GM12878 (cell line): ENCODE results near the gene AHCYL2. TPM values are rescaled to one million over a fixed set of nuclear protein-coding genes. Genes with fewer than 3 reads are reported as not detected.
A peak's percentile ranks its signal among the peaks of the same experiment; 100 is the strongest.

Experiments used
- ATAC-seq: fragments of 200-7000 bp; cut with Tn5 transposase; 3 replicates; pipeline ENCODE4 v1.9.1; 2020; ENCODE audit warnings: mild to moderate bottlenecking, moderate library complexity
- BruUV-seq: library from RNA; stranded (reverse); fragments of 400-500 nt; replicated peaks from 2 replicates; lab custom pipeline; 2021; lab: Mats Ljungman, UMichigan
- CTCF ChIA-PET: fragments of 300-600 bp; sonication (Branson Sonifier 250); formaldehyde crosslinking; extraction: SDS; loops from one replicate; lab custom pipeline; 2021; ENCODE audit warnings: inconsistent platforms; lab: Yijun Ruan, JAX
- POLR2A ChIA-PET: fragments of 350-600 bp; formaldehyde crosslinking; extraction: SDS; loops from one replicate; lab custom pipeline; 2021; ENCODE audit warnings: inconsistent platforms; lab: Charles Lee
- RAD21 ChIA-PET: fragments of 300-600 bp; sonication (Branson Sonifier 250); formaldehyde crosslinking; loops from one replicate; lab custom pipeline; 2023; ENCODE audit warnings: antibody characterized with exemption; ENCODE audit not compliant: unreplicated experiment; lab: Charles Lee
- SMC1A ChIA-PET: fragments of 300-600 bp; sonication (Branson Sonifier 250); formaldehyde crosslinking; loops from one replicate; lab custom pipeline; 2023; ENCODE audit not compliant: unreplicated experiment, uncharacterized antibody; lab: Charles Lee
- DNase-seq: peaks from one replicate; pipeline ENCODE4 v3.0.0-alpha.2; 2011; ENCODE audit warnings: low read depth, low spot score
- FAIRE-seq: peaks from 3 replicates; lab custom pipeline; 2011; peaks lifted over from hg19 to GRCh38; lab: Jason Lieb, UNC
- H2AFZ ChIP-seq: 2 replicates; pipeline ENCODE4 v1.6.0; 2011; ENCODE audit warnings: low read depth, low read length, control low read depth; ENCODE audit not compliant: control insufficient read depth
- H3K27ac ChIP-seq: 2 replicates; pipeline ENCODE4 v1.5.1; 2011; ENCODE audit warnings: control low read depth; ENCODE audit not compliant: control insufficient read depth, insufficient read depth
- H3K27me3 ChIP-seq, 2 experiments: replicated peaks in 1 of 2; 2 replicates each; pipeline versions ENCODE4 v1.6.0 to v1.6.1; 2011; ENCODE audit warnings: low read length in 1 of 2; ENCODE audit not compliant: control insufficient read depth in 2 of 2, insufficient read depth in 2 of 2
- H3K36me3 ChIP-seq, 2 experiments: 2 replicates each; pipeline ENCODE4 v1.5.1; 2011; ENCODE audit warnings: low read length in 1 of 2; ENCODE audit not compliant: control insufficient read depth in 2 of 2, insufficient read depth in 2 of 2
- H3K4me1 ChIP-seq: 2 replicates; pipeline ENCODE4 v1.6.1; 2011; ENCODE audit warnings: mild to moderate bottlenecking, low read length, moderate library complexity, mixed read lengths; ENCODE audit not compliant: control insufficient read depth, insufficient read depth
- H3K4me2 ChIP-seq: 2 replicates; pipeline ENCODE4 v1.6.0; 2011; ENCODE audit warnings: control low read depth; ENCODE audit not compliant: control insufficient read depth, insufficient read depth
- H3K4me3 ChIP-seq: fragments of 200-600 bp; sonication (generic); 2 replicates; pipeline ENCODE4 v1.5.1; 2016
- H3K79me2 ChIP-seq: 2 replicates; pipeline ENCODE4 v1.6.0; 2011; ENCODE audit warnings: low read length; ENCODE audit not compliant: control insufficient read depth, insufficient read depth
- H3K9ac ChIP-seq: 2 replicates; pipeline ENCODE4 v1.8.0; 2011; ENCODE audit warnings: low read length, control low read depth, mixed read lengths; ENCODE audit not compliant: control insufficient read depth, insufficient read depth
- H3K9me3 ChIP-seq: replicated peaks from 3 replicates; pipeline ENCODE4 v1.5.1; 2011; ENCODE audit warnings: mild to moderate bottlenecking, low read length; ENCODE audit not compliant: control insufficient read depth, insufficient read depth
- H4K20me1 ChIP-seq: 2 replicates; pipeline ENCODE4 v1.6.0; 2011; ENCODE audit not compliant: control insufficient read depth, insufficient read depth
- ASH2L ChIP-seq: fragments of 300-600, 200-600 bp; sonication (generic); IDR thresholded peaks from 2 replicates; pipeline ENCODE4 v1.6.1; 2017; ENCODE audit warnings: low read depth, mild to moderate bottlenecking, borderline replicate concordance
- CBFB ChIP-seq: IDR thresholded peaks from 2 replicates; pipeline ENCODE4 v1.6.1; 2016; ENCODE audit warnings: antibody characterized with exemption, low read depth
- HSF1 ChIP-seq: fragments of 150-350 bp; IDR thresholded peaks from 2 replicates; pipeline ENCODE4 v1.6.1; 2014; ENCODE audit warnings: mild to moderate bottlenecking, low read depth, low read length
- MLLT1 ChIP-seq: fragments of 450-650 bp; IDR thresholded peaks from 2 replicates; pipeline ENCODE4 v1.6.1; 2016; ENCODE audit warnings: mild to moderate bottlenecking
- SIN3A ChIP-seq: IDR thresholded peaks from 2 replicates; pipeline ENCODE4 v1.6.1; 2012; ENCODE audit warnings: low read depth, low read length, improper control_type of control experiment
- SMC3 ChIP-seq: IDR thresholded peaks from 2 replicates; pipeline ENCODE4 v1.6.1; 2011; ENCODE audit warnings: low read length, improper control_type of control experiment, borderline replicate concordance
- ZBTB33 ChIP-seq: fragments of 450-650 bp; IDR thresholded peaks from 2 replicates; pipeline ENCODE4 v1.6.1; 2017; ENCODE audit warnings: mild to moderate bottlenecking
- ZBTB4 ChIP-seq: fragments of 450-650 bp; formaldehyde crosslinking; IDR thresholded peaks from 2 replicates; pipeline ENCODE4 v1.4.0; 2022; ENCODE audit warnings: mild to moderate bottlenecking, moderate library complexity
- ZBTB40 ChIP-seq: fragments of 450-650 bp; IDR thresholded peaks from 2 replicates; pipeline ENCODE4 v1.6.1; 2016; ENCODE audit warnings: mild to moderate bottlenecking, moderate library complexity, borderline replicate concordance
- ZNF24 ChIP-seq: fragments of 450-650 bp; IDR thresholded peaks from 2 replicates; pipeline ENCODE4 v1.6.1; 2017; ENCODE audit warnings: antibody characterized with exemption, mild to moderate bottlenecking
- WGBS: methylation state at CpG from one replicate; pipeline ENCODE4 v1.1.6; 2016; ENCODE audit warnings: low lambda C conversion rate; ENCODE audit not compliant: insufficient replicate concordance, insufficient coverage; ENCODE audit errors: missing lambda C conversion rate; 5-methylcytosine and 5-hydroxymethylcytosine counted together
- in situ Hi-C: fragments of 300-500 bp; cut with MboI; formaldehyde crosslinking; loops from 9 replicates; pipeline ENCODE4 v1.14.3; 2018; ENCODE audit warnings: mixed read lengths
- intact Hi-C: fragments of 100-400 bp; cut with micrococcal nuclease; formaldehyde crosslinking; loops from one replicate; pipeline ENCODE4 v1.14.2; 2022; ENCODE audit not compliant: unreplicated experiment
- polyA plus RNA-seq, 11 experiments: library from polyadenylated mRNA; depleted of rRNA in 4 of 11; unstranded in 6 of 11; stranded (reverse) in 5 of 11; fragments of >200 nt; fragmentation: Nextera tagmentation in 4 of 11; fragmentation: Illumina TruSeq in 1 of 11; extraction: Ambion mirVana in 4 of 11; extraction: Trizol in 1 of 11; gene quantifications; 1 replicate in 1 of 11; 2 replicates in 10 of 11; pipeline versions ENCODE4 v1.2.1 to v1.2.3, GENCODE V29; 2011 to 2016; ENCODE audit warnings: inconsistent platforms in 2 of 11, missing spikeins in 2 of 11, low read depth in 1 of 11
- total RNA-seq, 4 experiments: library from RNA; depleted of rRNA in 3 of 4; stranded (reverse); fragments of >200 nt in 3 of 4; fragmentation: Illumina TruSeq in 1 of 4; extraction: Trizol in 1 of 4; gene quantifications; 2 replicates each; pipeline versions ENCODE4 v1.2.1 to v1.2.3, GENCODE V29; 2013 to 2021

Gene AHCYL2
- total and polyA plus RNA-seq, 10 of the 15 experiments (the other 5 are each of a cell fraction or from before 2014, with no cell fraction given) = 1.7 to 29.1 (median 5.4) TPM

- ChIA-PET SMC1A (interaction anchor here (0.6 to 1.3 kb wide), 3 partner anchors 30 to 34 kb away, joined by 3 read pairs; no protein-coding TSS in a partner anchor), CTCF (interaction anchor here (1.2 to 1.9 kb wide), 2 partner anchors 13 to 40 kb away, joined by 3 to 15 read pairs; no protein-coding TSS in a partner anchor), POLR2A (no interaction called here), RAD21 (no interaction called here)
- H3K36me3 ChIP-seq = no peaks in the 10 kb centered on the region
- no peak overlapping the region for H3K4me3 ChIP-seq
- FAIRE-seq (no peak), ATAC-seq (no peak), DNase-seq (no peak)
- BruUV-seq = no TSS peak
- peaks cover 3% of the 10 kb centered on the region; the same call in 1 of the 2 replicates for H3K4me1 ChIP-seq
- no peak overlapping the region for H3K9ac ChIP-seq
- H2AFZ ChIP-seq = peak overlapping the region; percentile 18
- H3K27me3 ChIP-seq = no peaks in the 10 kb centered on the region
- in situ Hi-C loops (no loop called here), intact Hi-C loops (no loop called here)
- H3K4me2 ChIP-seq = peak overlapping the region; percentile 66
- H3K27ac ChIP-seq = no peak overlapping the region
- no peaks in the 10 kb centered on the region for H3K9me3 ChIP-seq
- no peaks in the 10 kb centered on the region for H4K20me1 ChIP-seq
- H3K79me2 ChIP-seq = no peaks in the 10 kb centered on the region
- WGBS = 61% methylated on average over 4 of the region's 4 CpGs
- TF ChIP-seq ZBTB4 (CRISPR knock-in tag) = no peak
- no peak for TF ChIP-seq SIN3A
- no peak for TF ChIP-seq ZNF24
- TF ChIP-seq ZBTB40 = no peak
- no peak for TF ChIP-seq CBFB
- TF ChIP-seq ZBTB33 = no peak
- TF ChIP-seq MLLT1 = no peak
- no peak for TF ChIP-seq ASH2L
- TF ChIP-seq SMC3 = no peak
- no peak for TF ChIP-seq HSF1
These were observed 34.0 kb downstream of the AHCYL2 start for GRCh38 chr7:129258649-129259389.
